Measurements from ENCODE around the gene L1TD1.

DNA sequence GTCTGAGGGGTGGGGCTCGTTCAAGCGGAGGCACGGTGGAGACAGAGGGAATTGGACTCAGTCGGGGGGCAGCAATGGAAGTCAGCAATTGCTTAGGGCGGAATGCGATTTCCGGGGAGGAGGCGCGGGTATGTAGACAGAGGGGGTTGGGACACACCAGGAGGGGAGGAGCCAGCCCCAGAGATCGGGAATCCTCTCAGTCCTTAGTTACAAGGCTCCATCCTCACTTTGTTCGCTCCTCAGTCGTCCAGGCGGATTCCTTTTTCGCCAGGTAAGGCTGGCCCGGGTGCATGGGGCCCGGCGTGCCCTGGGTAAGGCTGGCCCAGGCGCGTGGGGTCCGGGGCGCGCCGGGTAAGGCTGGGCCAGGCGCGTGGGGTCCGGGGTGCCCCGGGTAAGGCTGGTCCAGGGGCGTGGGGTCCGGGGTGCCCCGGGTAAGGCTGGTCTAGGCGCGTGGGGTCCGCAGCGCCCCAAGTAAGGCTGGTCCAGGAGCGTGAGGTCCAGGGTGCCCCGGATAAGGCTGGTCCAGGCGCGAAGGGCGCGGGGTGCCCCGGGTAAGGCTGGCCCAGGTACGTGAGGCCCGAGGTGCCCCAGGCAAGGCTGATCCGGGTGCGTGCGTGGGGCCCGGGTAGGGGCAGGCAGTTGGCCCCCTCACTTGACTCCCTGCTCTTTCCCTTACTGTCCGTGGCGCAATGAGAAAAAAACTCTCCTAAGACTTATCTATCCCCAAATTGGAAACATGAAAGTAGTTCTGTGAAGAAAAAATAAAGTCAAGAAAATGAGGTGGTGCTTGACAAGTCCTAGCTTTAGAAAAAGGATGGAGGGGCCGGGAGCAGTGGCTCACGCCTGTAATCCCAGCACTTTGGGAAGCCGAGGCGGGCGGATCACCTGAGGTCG lies at the start of gene L1TD1:
- TF ChIP-seq, protein P1, sequence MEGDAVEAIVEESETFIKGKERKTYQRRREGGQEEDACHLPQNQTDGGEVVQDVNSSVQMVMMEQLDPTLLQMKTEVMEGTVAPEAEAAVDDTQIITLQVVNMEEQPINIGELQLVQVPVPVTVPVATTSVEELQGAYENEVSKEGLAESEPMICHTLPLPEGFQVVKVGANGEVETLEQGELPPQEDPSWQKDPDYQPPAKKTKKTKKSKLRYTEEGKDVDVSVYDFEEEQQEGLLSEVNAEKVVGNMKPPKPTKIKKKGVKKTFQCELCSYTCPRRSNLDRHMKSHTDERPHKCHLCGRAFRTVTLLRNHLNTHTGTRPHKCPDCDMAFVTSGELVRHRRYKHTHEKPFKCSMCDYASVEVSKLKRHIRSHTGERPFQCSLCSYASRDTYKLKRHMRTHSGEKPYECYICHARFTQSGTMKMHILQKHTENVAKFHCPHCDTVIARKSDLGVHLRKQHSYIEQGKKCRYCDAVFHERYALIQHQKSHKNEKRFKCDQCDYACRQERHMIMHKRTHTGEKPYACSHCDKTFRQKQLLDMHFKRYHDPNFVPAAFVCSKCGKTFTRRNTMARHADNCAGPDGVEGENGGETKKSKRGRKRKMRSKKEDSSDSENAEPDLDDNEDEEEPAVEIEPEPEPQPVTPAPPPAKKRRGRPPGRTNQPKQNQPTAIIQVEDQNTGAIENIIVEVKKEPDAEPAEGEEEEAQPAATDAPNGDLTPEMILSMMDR (IDR thresholded peaks at IDR 0.05 in 4 of 5, conservative IDR thresholded peaks at IDR 0.05 in 1 of 5) = no peak
- TF ChIP-seq POLR2A (IDR thresholded peaks at IDR 0.05) = no peak
